Inferior parietal cortex (tissue), 1 donor: Measurements from ENCODE around the gene ACSL6.

Source experiments
- DNase-seq: peaks from one replicate; pipeline ENCODE4 v3.0.0-alpha.2; 2016; ENCODE audit errors: extremely low spot score

The ACSL6 gene

DNA sequence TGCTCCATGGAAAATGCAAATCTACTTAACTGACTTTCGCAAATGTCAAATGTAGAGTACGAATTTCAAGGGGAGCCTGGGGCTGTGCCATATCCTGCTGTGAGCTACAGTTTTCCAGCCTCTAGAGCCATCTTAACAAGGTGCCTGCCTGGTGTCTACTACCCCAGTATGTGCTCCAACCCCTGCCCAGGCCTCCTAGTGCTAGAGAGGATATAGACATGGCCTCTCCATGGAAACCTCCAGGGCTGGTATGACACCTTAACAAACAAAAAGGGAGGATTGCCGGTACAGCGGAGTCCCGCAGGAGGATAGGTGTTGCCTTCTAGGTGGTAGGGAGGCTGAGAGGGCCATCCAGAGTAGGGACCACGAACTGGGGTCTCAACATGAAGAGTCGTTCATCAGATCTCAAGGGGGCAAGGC, 35.4 kb upstream of the ACSL6 start:
- no peak for DNase-seq

DNA sequence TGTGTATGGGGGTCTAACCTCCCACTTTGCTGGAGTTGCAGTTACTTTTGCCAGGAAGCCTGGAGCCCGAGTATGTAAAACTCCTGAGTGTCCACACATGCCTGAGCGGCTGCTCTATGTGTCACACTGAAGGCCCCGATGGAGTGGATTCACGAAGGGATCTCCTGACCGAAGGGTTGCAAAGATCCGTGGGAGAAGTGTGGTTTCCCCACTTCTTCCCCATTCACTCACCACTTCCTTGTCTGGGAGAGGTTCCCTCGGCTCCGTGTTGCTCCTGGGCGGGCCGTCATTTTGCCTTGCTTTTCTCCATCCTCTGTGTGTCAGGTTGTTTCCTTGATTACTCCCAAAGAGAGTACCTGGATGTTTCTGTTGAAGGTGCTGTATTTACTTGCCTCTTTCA, 32.7 kb upstream of the ACSL6 start:
- DNase-seq, result no peak

DNA sequence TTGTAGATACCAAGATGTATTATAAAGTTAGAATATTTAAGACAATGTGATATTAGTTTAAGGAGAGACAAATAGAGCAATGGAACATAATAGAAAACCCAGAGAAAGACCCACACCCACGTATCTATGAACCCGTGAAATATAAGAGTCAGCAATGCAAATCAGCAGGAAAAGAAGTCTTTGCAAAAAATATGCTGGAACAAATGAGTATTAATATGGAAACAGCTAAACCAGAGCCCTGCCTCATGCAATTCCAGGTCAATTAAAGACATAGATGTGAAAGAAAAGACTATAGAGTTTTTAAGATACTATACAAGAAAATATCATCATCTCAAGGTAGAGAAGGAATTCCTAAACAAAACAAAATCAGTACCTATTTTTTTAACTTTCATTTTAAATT, 25.9 kb upstream of the ACSL6 start:
- DNase-seq, result no peak

DNA sequence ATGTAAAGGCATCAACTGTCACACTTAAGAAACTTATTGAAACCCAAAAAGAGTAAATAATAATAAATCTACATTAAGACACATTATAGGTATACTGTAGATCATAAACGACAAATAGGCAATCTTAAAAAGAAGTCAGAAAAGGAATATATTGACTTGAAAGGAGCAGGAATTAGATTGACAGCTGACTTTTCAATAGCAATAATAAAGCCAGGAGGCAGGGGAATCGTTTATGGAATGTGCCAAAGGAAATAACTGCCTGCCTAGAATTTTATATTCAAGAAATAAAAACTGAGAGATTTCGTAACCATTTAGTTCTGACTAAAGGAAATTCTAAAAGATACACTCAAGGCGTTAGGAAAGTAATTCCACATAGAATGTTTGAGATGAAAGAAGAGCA, 21.7 kb upstream of the ACSL6 start:
- DNase-seq, result no peak

DNA sequence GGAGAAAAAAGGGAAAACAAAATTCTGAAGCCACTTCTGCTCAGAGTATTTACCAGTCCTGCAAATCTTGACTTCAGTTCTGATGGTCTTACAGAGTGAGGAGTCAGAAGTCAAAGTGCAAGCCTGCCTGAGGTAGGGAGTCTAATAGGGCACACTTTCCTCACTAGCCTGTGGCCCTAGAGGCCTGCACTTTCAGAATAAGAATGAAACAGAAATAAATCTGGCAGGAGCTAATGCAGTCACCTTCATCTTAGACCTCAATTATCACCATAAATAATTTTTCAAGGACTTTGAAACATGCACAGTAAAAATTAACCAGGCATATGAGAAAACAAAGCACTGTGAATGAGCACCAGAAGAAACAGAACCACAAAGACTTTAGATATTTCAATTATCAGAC, 20.7 kb upstream of the ACSL6 start:
- no peak for DNase-seq

DNA sequence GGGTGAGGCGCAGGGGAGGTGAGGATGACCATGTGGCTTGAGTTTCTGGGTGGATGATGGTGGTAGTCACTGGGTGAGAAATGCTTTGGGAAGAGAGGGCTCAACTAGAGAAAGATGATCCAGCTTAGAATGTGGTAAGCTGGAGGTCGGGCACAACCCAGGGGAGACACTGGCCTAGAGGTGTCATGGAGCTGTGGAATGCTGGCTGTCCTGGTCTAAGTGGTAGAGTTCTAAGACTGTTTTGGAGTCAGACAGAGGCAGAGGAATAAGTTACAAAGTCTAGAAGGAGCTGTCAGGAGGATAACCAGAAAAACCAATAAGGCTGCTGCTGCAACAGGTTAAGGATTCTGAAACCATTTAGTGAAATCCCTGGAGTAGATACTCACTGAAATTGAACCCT, 19.2 kb upstream of the ACSL6 start:
- no peak for DNase-seq

DNA sequence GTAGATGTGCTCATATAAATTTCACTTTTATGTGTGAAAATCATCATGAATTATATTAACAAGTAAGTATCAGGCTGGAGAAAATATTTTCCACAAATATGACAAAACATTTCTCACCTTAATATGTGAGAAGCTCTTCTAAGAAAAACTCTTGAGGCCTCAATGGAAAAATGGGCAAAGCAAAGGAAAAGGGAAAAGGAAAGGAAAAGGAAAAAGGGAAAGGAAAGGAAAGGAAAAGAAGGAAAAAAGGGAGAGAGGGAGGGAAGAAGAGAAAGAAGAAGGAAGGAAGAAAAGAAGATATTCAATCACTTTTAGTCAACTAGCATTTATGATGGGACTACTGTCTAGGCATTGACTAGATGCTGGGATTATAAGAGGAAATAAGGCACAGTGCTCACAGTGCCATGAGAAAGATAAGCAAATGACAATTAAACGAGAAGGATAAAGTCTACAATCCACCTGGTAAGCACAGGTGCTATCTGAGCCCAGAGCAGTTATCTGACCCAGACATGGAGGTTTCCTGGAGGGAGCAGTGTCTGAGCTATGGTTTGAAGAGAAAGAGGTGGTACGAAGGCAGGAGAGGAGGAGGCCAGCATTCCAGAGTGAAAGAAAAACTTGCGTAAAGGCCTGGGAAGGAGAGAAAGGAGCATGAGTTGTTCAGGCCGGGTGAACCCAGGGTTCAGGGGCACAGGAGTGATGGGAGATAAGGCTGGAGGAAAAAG, 18.3 kb upstream of the ACSL6 start:
- no peak for DNase-seq

DNA sequence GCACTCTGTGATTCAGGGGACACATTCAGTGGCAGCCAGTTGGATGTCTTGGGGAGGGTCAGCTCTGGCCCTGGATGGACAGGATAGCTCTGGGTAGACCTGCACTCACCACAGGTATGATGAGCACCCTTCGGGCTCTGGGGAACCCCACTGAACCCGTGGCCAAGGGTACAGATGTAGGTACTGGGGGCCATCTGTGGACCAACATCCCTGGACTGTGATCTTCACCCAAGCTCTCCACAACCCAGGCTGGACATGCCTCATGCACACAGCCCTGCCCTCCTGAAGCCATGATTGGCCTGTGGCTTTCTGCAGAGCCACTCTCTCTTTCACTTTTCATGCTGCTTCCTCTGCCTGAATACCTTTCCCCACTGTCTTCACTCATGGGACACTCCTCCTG, 15.6 kb upstream of the ACSL6 start:
- DNase-seq, result no peak

DNA sequence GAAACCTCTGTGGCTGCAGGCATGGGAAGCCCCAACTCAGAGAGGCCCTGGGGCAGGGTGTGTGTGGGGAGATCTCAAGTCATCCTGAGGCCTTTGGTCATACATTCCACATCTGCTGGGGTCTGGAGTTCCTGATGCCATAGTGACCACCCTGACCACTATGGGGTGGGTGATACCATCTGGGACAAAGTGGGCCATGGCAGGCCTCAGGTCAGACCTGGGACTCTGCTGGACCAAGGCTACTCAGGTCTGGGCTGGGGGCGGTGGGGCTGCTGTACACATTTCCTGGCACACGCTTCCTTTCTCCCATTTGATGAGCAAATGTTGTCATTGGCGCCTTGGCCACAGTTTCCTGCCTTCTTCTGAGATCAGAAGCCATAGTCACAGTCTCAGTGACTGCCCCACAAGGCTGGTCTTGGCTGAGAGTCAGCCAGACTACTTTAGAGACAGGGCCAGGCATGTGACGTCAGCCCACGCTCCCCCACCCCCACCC, 15.1 kb upstream of the ACSL6 start:
- no peak for DNase-seq

DNA sequence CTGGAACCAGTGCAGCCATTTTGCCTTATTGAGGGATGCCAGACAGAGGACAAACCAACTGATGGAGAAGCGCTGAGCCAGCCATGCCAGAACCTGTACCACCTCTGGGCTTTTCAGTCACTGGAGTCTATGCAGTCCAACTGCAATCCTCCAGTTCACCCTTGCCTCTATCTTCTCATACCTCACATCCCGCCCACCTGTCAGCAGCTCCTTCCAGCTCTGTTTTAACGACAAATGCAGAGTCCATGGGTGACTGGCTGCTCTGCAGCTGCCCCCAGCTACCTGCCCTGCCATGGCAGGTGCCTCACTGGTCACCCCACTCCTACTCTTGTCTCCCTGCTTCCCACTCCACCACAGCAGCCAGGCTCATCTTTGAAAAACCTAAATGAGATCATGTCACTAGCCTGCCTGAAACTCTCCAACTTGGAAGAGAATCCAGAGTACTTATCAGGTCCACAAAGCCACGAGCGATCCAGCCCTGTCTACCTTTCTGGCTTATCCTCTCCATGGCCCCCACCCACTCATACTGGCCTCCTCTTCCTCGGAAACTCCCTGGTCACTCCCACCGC, 14.0 kb upstream of the ACSL6 start:
- DNase-seq, result no peak

DNA sequence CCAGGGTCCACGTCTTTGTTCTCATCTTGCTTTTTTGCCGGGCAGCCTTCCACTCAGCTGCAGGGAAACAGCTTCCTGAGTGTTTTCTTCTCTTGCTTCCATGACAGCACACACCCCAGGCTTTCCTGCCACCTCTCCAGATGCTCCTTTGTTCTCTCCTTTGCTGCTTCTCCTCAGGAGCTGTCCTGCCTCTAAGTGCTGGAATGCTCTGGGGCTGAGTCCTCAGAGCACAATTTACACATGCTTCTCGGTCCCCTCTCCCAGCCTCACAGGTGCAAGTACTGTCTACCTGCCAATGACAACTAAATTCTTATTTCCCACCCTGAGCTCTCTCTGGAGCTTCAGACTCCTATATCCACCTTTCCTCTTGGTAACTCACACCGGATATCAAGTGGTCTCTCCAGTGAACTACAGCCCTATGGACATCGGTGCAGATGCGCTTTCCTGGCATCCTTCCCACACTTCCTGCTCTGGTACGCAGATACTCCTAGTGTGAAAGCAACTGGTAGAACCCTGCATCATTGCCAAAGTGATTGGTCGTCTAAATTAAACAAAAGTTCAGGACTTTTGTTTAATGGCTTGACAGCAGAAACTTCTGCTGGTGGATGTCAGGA, 13.4 kb upstream of the ACSL6 start:
- no peak for DNase-seq

DNA sequence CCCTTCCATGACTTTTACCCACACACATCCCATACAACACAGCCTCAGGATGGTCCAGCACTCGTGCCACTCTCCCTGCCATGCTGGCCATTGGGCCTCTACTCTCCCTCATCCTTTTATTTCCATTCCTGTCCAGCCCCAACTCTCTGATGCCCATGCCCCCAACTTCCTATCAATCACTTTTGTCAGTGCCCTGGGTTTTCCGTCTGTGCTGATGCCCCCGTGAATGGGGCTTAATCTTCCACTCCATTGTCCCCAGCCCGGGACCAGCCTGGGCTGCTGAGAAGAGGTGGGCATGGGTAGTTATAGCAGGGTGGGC, 12.6 kb upstream of the ACSL6 start:
- DNase-seq, result no peak

DNA sequence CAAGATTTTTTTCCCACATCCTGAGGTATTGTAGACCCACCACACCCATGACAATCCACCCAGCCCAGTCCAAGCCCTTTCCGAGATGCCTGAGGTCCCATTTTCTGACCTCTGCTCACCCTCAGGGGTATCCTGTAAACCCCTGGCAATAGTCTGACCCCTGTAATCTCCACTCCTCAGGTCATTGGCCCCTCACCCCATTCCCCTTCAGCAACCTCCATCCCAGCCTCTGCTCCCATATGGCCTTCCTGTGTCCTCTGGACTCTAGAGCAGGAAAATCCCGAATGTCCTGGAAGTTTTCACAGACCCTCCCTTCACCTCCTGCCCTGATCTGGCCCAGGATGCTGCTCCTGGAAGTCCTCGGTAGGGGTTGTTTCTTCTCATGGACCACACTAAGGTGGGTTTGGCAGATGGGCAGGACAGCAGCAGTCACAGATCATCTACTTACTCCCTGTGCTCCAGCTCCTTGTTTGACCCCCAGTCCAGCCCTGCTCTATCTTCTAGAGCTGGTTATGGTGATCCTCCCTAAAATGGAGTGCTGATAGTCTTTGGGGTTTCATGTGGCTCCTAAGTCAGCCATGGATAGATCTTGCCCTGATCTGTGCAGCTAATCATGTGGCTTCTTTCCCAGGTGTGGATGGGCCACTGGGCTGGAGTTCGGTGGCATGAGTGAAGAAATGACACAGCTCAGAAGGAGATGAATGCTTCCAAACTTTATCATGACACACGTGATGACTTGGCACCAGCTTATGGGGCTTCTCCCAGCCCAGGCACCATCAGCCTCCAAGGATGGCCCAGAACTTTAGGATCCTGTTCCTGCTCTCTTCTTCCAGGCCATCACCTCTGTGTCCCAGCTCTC, 12.0 kb upstream of the ACSL6 start:
- DNase-seq, result no peak

DNA sequence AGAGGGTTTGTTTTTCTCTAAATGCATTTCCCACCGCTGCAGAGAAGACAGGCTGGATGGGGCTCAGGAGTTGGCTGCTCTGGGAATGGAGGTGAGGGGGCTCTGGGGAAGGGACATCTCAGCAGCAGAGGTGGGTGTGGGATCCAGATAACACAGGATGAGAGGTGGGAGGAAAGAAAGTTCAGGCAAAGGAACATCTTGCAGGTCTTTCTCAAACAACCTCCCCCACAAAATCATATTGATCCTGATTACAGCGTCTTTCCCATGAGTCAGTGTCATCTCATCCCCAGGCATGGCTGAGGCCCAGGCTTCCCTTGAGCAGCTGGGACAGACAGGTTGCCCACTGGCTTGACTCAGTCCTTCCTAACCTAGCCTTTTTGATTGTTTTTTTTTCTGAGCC, 11.3 kb upstream of the ACSL6 start:
- no peak for DNase-seq

DNA sequence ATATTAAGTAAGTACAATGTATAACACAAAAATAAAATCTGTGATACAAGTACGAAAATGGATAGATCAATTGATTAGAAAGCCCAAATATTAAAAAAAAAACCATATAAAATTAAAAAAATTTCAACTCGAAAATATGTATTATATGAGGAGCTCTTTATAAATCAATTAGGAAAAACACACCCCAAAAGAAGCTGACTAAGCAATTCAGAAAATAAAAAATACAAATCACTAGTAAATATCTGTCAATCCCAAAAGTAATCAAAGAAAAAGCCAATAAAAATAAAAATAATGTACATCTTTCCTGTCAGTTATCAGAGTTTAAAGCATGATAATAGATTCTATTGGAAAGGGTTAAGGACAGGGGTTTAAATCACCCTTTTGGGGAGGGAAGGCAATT, 10.2 kb upstream of the ACSL6 start:
- no peak for DNase-seq

DNA sequence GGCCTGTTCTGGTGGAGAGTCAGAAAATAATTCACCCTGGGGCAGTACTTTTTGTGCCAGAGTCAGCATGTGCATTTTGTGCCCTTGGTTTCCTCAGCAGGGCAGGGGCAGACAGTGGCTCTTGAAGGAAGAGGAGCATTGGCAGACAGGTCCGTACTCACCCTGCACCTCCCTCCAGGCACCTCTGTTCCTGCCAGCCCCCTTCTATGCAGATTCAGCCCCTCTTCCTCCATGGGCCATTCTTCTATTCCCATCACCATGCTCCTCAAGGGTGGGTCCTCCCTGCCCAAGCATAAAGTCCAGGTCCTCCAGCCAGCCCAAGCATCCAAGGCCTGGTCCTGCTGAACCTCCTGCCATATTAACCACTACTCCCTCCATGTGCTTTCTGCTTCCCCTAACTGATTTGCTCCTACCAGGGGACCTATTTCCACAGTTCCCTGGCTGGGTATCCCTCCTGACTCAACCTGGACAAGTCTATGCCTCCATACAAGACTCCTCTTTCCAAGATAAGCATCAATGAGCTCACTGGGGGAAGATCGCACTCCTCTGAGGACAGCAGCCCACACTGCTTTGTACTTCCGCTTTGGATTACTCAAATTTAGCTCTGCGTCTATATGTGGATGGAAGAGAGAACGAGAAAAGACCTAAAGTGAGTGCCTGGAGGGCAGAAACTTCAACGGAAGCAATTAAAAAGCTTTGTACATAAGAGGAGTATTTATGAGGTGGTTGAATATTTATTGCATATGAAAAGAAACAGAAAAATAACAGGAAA, 9.3 kb upstream of the ACSL6 start:
- no peak for DNase-seq

DNA sequence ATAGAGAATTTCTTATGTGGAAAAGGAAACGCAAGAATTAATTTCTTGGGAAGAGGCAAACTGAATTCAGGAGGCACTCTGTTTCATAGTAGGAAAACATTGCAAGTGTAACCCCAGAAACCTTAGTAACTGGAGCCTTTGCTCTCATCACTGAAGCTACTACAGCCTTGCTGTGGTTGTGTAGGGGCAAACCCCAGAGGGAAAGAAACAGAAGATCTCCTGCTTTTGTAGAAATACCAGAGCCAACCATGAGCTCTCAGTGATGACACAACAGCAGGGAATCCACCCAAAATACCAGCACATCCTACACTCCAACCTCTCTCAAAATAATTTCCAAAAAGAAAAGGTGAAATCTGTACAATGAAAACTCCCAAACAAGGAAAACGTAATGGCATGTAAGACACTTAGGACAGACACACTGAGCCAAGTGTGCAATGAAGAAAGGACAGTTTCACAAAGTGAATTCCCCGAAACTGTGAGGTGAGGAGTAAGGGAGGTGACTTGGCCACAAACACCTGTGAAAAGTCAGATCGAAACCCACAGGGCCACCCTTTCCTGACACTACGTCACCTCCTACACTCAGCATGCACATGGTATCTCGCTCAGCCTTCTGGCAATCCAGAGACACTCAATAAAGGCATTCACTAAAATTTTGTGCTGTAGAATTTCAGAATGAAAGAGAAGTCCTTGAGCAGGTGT, 8.5 kb upstream of the ACSL6 start:
- DNase-seq, result no peak

DNA sequence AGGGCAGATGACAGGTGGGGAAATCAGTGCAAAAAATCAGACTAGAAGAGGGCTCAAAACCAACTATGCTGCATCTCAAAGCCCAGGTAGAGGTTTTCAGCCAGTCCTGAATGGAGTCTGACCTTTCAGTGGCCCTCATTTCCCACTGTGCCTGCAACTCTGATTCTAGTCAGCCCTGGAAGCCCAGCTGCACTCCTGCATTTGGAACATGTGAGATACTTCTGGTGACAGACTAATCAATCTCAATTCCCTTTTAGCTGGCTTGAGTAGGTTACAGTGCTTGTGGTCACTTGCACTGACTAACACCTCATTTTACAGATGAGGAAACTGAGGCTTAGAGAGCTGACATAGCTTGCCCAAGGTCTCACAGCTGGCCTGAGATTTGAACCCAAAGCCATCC, 7.9 kb upstream of the ACSL6 start:
- no peak for DNase-seq

DNA sequence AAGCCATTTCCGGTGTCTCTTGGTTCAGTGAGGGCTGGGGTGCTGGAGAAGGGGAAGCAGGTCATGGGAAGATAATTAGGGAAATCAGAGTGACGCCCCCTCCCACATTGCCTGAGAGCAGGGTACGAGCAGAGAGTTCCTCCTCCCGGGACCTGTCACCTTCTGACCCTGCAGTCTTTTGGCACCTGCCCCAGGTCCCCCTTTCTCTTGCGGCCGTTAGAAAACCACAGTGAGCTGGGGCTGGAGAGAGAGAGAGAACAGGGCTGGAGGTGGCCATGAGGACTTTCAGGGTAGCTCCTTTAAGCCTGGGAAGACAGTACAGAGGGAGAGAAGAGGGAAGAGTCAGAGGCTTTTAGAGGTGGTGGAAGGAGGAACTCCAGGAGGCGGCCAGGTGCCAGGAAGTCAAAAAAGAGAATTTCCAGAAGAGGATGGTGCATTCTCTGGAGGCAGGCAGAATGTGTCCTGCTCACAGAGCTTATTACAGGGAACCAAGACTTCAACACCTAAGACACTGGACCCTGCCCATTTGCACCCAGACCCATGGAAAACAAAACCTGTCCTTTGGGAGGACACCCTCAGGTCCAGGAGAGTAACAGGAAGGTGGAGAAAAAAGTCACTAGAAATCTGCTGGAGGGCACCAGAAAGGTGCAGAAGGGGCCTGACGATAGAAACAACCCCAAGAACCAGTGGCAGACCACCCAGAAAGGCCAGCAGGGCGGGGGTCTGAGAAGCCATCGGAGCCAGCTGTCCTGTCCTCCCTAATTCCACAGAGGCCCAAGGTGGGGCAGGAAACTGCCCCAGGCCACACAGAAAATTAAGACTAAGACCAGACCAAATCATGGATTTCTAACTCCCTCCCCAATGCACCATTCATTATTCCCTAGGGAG, 6.5 kb upstream of the ACSL6 start:
- no peak for DNase-seq

DNA sequence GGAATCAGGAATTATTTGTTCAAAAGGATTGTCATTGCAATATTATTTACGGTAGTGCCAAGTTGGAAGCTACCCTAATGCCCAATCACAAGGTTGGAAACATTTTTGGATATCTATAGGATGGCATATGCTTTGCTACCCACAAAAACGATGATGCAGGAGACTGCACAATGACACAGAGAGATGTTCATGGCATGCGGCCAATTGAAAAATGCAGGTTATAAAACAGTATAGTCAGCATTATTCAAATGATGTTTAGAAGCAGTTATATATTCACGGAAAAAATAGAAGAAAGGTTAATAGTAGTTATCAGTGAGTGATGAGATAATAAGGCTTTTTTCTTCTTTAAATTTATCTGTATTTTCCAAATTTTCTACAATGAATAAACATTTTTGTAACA, 5.9 kb upstream of the ACSL6 start:
- DNase-seq, result no peak
